ENCODE results near the gene TMEM245.

The TMEM245 gene

DNA sequence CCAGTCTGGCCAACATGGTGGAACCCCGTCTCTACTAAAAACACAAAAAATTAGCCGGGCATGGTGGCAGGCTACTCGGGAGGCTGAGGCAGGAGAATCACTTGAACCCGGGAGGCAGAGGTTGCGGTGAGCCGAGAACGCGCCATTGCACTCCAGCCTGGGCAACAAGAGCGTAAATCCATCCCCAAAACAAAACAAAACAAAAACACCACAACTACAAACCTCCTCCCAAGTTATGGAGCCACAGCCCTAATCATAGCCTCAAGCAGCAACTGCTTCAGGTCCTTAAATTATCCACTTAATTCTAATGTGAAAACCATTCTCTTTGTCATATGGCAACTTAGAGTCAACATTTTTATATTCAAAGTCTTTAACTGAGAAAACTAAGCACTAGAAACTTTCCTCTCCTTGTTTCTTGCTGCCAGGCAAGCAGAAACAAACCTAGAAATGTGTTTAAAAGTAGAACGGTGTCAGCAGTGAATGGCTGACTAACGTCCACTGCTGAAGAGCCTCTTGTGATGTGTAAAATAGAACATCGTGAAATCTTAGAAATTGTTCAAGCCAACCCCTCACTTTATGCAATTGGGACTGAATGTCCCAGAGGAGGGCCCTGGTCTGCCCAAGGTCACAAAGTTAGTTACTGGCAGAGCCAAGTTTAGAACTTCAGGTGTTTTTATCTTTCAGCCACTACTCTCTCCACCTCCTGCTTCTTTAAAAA lies 5.7 kb downstream of the TMEM245 start:
- TF ChIP-seq, protein P1, sequence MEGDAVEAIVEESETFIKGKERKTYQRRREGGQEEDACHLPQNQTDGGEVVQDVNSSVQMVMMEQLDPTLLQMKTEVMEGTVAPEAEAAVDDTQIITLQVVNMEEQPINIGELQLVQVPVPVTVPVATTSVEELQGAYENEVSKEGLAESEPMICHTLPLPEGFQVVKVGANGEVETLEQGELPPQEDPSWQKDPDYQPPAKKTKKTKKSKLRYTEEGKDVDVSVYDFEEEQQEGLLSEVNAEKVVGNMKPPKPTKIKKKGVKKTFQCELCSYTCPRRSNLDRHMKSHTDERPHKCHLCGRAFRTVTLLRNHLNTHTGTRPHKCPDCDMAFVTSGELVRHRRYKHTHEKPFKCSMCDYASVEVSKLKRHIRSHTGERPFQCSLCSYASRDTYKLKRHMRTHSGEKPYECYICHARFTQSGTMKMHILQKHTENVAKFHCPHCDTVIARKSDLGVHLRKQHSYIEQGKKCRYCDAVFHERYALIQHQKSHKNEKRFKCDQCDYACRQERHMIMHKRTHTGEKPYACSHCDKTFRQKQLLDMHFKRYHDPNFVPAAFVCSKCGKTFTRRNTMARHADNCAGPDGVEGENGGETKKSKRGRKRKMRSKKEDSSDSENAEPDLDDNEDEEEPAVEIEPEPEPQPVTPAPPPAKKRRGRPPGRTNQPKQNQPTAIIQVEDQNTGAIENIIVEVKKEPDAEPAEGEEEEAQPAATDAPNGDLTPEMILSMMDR (IDR thresholded peaks at IDR 0.05; ENCODE audit: low read depth, low read length): no peak

DNA sequence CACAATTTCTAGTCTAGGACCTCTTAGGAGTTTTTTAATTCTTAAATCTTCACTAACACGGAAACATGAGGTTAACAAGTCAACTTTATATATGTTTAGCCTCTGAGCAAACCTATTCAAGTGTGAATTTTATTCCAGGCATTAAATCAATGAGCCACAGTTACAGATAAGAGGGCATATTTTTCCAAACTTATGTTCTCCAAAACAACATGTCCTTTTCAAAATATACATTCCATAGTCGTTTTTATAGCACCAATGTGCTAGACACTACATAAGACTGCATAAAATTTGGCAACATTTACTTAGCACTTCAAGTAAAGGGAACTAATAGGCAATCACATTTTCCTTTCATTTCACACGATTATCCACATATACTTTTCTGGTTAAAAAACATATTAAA lies 6.5 kb downstream of the TMEM245 start:
- TF ChIP-seq, protein P1 (IDR thresholded peaks at IDR 0.05; ENCODE audit: low read depth, low read length): no peak
- no peak for DNase-seq (ENCODE audit: extremely low read depth, low read depth)

More for the DNA sequence above, 5.7 kb downstream of the TMEM245 start:
- DNase-seq (ENCODE audit: extremely low read depth, low read depth): no peak

DNA sequence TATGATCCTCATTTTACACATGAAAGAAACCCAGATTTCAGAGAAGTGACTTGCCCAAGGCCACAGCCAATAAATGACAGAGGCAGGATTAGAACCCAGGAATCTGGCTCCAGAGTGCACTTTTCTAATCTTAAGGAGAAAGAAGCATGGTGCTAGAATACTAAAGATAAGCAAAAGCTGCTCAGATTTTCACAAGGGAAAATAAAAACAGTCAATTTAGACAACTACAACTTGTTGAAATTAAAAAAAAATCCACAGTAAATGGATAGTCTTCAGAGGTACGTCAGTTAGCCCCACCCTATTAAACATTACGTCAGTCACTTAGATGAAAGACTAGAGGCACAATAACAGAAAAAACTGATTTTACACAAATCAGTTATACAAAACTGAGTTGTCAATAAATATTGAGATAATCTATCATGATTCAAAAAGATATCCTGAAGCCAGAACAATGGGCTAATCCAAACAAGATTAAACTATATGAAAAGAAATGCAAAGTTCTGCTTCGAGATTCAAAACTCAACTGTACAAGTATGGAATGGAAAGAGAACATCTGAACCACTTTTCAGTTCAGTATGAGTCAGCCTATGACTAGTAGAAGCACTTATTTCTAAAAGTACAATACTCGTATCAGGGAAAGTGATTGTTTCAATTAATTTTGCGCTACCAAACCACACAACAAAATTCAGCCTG lies 9.3 kb downstream of the TMEM245 start:
- no peak for DNase-seq (ENCODE audit: extremely low read depth, low read depth)
- TF ChIP-seq, protein P1 (IDR thresholded peaks at IDR 0.05; ENCODE audit: low read depth, low read length): no peak

DNA sequence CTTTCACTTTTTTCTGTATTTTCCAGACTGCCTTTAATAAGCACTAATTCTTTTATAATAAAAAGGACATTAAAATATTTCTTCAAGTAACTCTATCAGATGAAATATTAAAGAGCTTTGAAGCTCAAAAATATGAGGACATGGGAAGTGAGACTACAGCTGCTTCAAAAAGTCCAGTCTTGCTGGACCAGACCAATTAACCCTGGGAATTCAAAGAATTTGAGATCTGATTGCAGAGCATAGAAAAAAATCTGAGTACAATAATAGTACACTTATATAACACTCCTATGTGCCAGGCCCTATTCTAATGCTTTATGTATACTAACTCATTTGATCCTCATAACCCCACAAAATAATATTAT lies 9.8 kb downstream of the TMEM245 start:
- DNase-seq (ENCODE audit: extremely low read depth, low read depth): no peak
- TF ChIP-seq, protein P1 (IDR thresholded peaks at IDR 0.05; ENCODE audit: low read depth, low read length): no peak

DNA sequence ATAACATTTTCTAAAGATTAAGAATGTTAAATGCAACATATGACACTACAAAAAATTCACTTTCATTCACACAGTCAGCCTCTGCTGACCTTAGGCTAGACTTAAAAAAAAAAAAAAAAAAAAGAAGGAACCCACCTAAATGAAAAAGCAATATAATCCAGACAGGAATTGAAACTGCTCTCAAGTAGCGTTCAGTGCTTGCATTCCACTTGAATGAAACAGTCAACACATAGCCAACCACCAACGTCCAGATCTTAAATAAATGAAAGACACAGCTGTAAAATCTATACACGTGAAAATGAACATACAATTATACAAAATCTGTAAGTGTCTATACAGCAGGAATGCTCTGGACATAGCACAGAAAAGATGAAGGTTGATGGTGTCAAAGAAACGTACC lies 11.4 kb downstream of the TMEM245 start:
- TF ChIP-seq, protein P1 (IDR thresholded peaks at IDR 0.05; ENCODE audit: low read depth, low read length): no peak
- no peak for DNase-seq (ENCODE audit: extremely low read depth, low read depth)

DNA sequence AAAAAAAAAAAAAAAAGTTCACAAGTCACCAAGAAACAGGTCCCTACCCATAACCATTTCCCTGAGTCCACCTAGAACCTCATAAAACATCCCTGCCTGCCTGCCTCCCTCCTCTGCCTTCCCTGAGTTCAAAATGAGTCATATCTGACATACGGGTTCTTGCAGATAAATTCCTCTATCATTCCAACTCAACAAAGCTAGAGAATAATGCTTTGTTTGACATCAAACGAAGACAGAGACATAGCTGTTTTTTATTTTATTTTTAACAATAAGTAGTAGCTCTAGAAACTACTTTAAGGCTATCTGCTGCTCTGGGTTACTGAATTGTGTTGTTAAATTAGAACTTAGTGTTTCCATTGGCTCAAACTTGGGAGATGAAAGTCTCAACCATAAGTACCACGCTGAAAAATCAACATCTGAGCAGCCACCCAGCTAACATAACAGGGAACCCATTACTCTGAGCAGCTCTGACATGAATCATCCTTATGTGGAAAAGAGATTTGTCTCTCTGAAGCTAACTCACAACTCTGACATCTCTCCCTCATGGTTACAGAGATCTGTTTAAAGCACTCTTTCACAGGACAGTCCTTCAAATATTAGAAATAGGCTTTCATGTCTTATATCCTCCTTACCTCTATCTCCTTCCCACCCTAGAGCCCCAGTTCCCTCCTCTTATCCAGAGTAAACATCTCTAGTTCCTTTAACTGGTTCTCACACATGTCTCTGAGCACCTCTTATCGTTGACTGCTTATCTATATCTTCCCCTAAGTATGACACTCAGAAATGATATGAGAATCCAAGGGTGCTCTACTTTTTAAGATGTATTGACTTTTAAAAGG lies 12.1 kb downstream of the TMEM245 start:
- TF ChIP-seq, protein P1 (IDR thresholded peaks at IDR 0.05; ENCODE audit: low read depth, low read length): no peak

DNA sequence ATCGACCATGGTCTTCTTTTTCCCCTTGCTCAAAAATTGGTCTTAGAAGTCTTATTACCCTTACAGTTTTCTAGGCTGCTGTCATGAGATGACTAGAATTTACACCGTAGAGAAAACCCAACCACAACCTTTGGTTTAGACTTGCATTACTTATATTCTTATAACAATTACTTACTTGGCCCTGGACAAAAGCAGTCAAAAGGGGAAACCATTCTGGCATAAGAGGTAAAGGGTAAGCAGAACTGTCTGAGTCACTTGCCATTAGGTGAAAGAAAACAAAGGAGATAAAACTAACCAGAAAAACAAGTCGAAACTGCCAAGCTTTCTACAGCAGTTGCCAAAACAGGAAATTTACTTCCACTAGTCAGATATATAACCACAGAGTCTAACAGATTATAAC lies 17.9 kb downstream of the TMEM245 start:
- no peak for DNase-seq (ENCODE audit: extremely low read depth, low read depth)
- TF ChIP-seq, protein P1 (IDR thresholded peaks at IDR 0.05; ENCODE audit: low read depth, low read length): no peak

More for the DNA sequence above, 12.1 kb downstream of the TMEM245 start:
- no peak for DNase-seq (ENCODE audit: extremely low read depth, low read depth)

Measured in AG09319 (cell line).